Esophagus squamous epithelium (tissue), 4 donors: ENCODE measurements around the gene STAP2.

Experiments
- POLR2A ChIP-seq, 4 donors: fragments of 450-650 bp; IDR thresholded peaks; one replicate each; pipeline ENCODE4 v1.6.1; 2017; ENCODE audit warnings: antibody characterized with exemption in 4 of 4, mild to moderate bottlenecking in 4 of 4, moderate library complexity in 3 of 4
- TF ChIP-seq, protein P1 (sequence below), 6 experiments: fragments of 450-650 bp in 4 of 6; fragments of 200-600 bp in 2 of 6; sonication (generic) in 2 of 6; IDR thresholded peaks; one replicate each; pipeline ENCODE4 v1.5.1; 2016 to 2019; ENCODE audit warnings: antibody characterized with exemption in 6 of 6, mild to moderate bottlenecking in 4 of 6, moderate library complexity in 4 of 6

DNA sequence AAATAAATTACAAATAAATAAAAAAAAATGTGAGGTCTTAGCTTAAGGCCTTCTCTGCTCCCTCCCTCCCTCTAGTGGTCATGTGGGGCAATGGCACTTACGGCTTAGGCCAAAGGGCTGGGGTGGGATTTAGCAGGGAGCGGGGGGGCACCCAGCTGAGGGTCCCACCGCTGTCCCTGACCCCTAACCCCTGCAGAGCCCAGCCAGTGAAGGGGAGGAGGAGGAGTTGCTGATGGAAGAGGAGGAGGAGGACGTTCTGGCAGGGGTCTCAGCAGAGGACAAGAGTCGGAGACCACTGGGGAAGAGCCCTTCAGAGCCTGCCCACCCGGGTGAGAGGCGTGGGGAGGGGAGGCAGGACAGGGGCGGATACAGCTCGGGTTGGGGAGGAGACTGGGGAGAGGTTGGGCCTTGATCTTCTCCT, 14.1 kb upstream of the STAP2 start:
- TF ChIP-seq, protein P1, sequence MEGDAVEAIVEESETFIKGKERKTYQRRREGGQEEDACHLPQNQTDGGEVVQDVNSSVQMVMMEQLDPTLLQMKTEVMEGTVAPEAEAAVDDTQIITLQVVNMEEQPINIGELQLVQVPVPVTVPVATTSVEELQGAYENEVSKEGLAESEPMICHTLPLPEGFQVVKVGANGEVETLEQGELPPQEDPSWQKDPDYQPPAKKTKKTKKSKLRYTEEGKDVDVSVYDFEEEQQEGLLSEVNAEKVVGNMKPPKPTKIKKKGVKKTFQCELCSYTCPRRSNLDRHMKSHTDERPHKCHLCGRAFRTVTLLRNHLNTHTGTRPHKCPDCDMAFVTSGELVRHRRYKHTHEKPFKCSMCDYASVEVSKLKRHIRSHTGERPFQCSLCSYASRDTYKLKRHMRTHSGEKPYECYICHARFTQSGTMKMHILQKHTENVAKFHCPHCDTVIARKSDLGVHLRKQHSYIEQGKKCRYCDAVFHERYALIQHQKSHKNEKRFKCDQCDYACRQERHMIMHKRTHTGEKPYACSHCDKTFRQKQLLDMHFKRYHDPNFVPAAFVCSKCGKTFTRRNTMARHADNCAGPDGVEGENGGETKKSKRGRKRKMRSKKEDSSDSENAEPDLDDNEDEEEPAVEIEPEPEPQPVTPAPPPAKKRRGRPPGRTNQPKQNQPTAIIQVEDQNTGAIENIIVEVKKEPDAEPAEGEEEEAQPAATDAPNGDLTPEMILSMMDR (IDR thresholded peaks at IDR 0.05) = peak; percentile 20 to 93 (median 74)
- no peak for TF ChIP-seq POLR2A (IDR thresholded peaks at IDR 0.05)
